K562 (cell line): Measurements from ENCODE around the gene TSPAN1. TPM values are rescaled to one million over a fixed set of nuclear protein-coding genes. Genes with fewer than 3 reads are reported as not detected.

Experiments used
- ATAC-seq: fragments of 200-7000 bp; cut with Tn5 transposase; 3 replicates; pipeline ENCODE4 v1.9.1; 2020; ENCODE audit warnings: moderate library complexity
- BruUV-seq: library from RNA; stranded (reverse); fragments of 400-500 nt; replicated peaks from 2 replicates; lab custom pipeline; 2021; lab: Mats Ljungman, UMichigan
- CTCF ChIA-PET: fragments of 300-600 bp; formaldehyde crosslinking; extraction: SDS; loops from one replicate; lab custom pipeline; 2021; ENCODE audit warnings: low intra/inter-chr PET ratio; lab: Yijun Ruan, JAX
- POLR2A ChIA-PET: fragments of 300-600, 350-650 bp; sonication (Branson Sonifier 250); formaldehyde crosslinking; extraction: SDS; loops from one replicate; lab custom pipeline; 2021; ENCODE audit warnings: antibody characterized with exemption, inconsistent platforms; lab: Yijun Ruan, JAX
- DNase-seq, 4 experiments: peaks; one replicate each; pipeline versions ENCODE4 v3.0.0 to v3.0.0-alpha.2; 2011 to 2018; ENCODE audit warnings: low spot score in 3 of 4, mixed read lengths in 3 of 4; ENCODE audit errors: extremely low read depth in 1 of 4
- FAIRE-seq: peaks from 2 replicates; lab custom pipeline; 2011; peaks lifted over from hg19 to GRCh38; lab: Jason Lieb, UNC
- H2AFZ ChIP-seq: 2 replicates; pipeline ENCODE4 v1.6.0; 2011; ENCODE audit warnings: low read depth, low read length, control low read depth, inconsistent platforms
- H3K27ac ChIP-seq: fragments of 200-600 bp; 3 replicates; pipeline ENCODE4 v1.8.0; 2011; ENCODE audit warnings: low read depth, mild to moderate bottlenecking, control low read depth, inconsistent platforms, low read length, moderate library complexity, mixed read lengths; ENCODE audit errors: extremely low read depth
- H3K27me3 ChIP-seq, 2 experiments: fragments of 300-600 bp in 1 of 2; 2 replicates in 1 of 2; 3 replicates in 1 of 2; pipeline versions ENCODE4 v1.6.0 to v1.8.0; 2011; ENCODE audit warnings: inconsistent platforms in 2 of 2, low read length in 2 of 2, mild to moderate bottlenecking in 1 of 2, mixed read lengths in 1 of 2, moderate library complexity in 1 of 2; ENCODE audit not compliant: control insufficient read depth in 2 of 2, insufficient read depth in 2 of 2
- H3K36me3 ChIP-seq: fragments of 300-600 bp; 3 replicates; pipeline ENCODE4 v1.8.0; 2011; ENCODE audit warnings: mild to moderate bottlenecking, low read length, inconsistent platforms; ENCODE audit not compliant: control insufficient read depth, insufficient read depth
- H3K4me1 ChIP-seq, 2 experiments: fragments of 200-600 bp in 1 of 2; replicated peaks in 1 of 2; 2 replicates in 1 of 2; 3 replicates in 1 of 2; pipeline versions ENCODE4 v1.5.1 to v1.8.0; 2011; ENCODE audit warnings: inconsistent platforms in 2 of 2, low read length in 2 of 2, mild to moderate bottlenecking in 1 of 2, mixed read lengths in 1 of 2, moderate library complexity in 1 of 2; ENCODE audit not compliant: control insufficient read depth in 2 of 2, insufficient read depth in 2 of 2
- H3K4me2 ChIP-seq: 2 replicates; pipeline ENCODE4 v1.6.1; 2011; ENCODE audit warnings: low read length, control low read depth, inconsistent platforms, mixed read lengths; ENCODE audit not compliant: insufficient read depth
- H3K4me3 ChIP-seq: fragments of 200-600 bp; sonication (generic), shearing (Covaris generic); 2 replicates; pipeline ENCODE4 v1.5.1; 2016; ENCODE audit warnings: control low read depth, inconsistent platforms
- H3K79me2 ChIP-seq: fragments of 200-600 bp; 3 replicates; pipeline ENCODE4 v1.8.0; 2011; ENCODE audit warnings: low read length, inconsistent platforms; ENCODE audit not compliant: control insufficient read depth, insufficient read depth
- H3K9ac ChIP-seq, 2 experiments: 2 replicates each; pipeline versions ENCODE4 v1.6.0 to v1.6.1; 2011; ENCODE audit warnings: low read depth in 2 of 2, low read length in 2 of 2, control low read depth in 1 of 2, inconsistent platforms in 1 of 2, mild to moderate bottlenecking in 1 of 2, mixed read lengths in 1 of 2; ENCODE audit not compliant: insufficient read depth in 1 of 2
- H3K9me1 ChIP-seq: one replicate; pipeline ENCODE4 v1.6.0; 2011; ENCODE audit warnings: inconsistent platforms, mild to moderate bottlenecking, low read length, moderate library complexity; ENCODE audit not compliant: control insufficient read depth, insufficient read depth
- H3K9me3 ChIP-seq: replicated peaks from 2 replicates; pipeline ENCODE4 v1.5.1; 2011; ENCODE audit warnings: low read depth, low read length, inconsistent platforms; ENCODE audit not compliant: control insufficient read depth, insufficient read depth
- H4K20me1 ChIP-seq: replicated peaks from 2 replicates; pipeline ENCODE4 v1.6.1; 2011; ENCODE audit warnings: low read length, inconsistent platforms, mixed read lengths; ENCODE audit not compliant: control insufficient read depth, insufficient read depth
- CBX1 ChIP-seq: sonication (generic); IDR thresholded peaks from 2 replicates; pipeline ENCODE4 v1.6.1; 2016; ENCODE audit warnings: antibody characterized with exemption, low read depth, mild to moderate bottlenecking
- CEBPZ ChIP-seq: fragments of 150-350 bp; IDR thresholded peaks from 2 replicates; pipeline ENCODE4 v1.6.1; 2014; ENCODE audit warnings: low read depth, mild to moderate bottlenecking, low read length, borderline replicate concordance
- CHCHD3 ChIP-seq: fragments of 250-450 bp; sonication (Bioruptor Pico); IDR thresholded peaks from 2 replicates; pipeline ENCODE4 v2.1.2; 2022; ENCODE audit warnings: mild to moderate bottlenecking
- DDX20 ChIP-seq: fragments of 450-650 bp; IDR thresholded peaks from 2 replicates; pipeline ENCODE4 v1.6.1; 2016; ENCODE audit warnings: missing genetic modification characterization, low read depth, mild to moderate bottlenecking, missing compliant biosample characterization, moderate library complexity
- KLF10 ChIP-seq: fragments of 250-450 bp; sonication (Bioruptor Pico); IDR thresholded peaks from 2 replicates; pipeline ENCODE4 v1.6.1; 2021; ENCODE audit warnings: matching md5 sums
- L3MBTL2 ChIP-seq: fragments of 450-650 bp; IDR thresholded peaks from 2 replicates; pipeline ENCODE4 v1.6.1; 2016; ENCODE audit warnings: mild to moderate bottlenecking, moderate library complexity
- MAFG ChIP-seq: fragments of 450-650 bp; conservative IDR thresholded peaks from 2 replicates; pipeline ENCODE4 v1.6.1; 2016; ENCODE audit warnings: missing genetic modification characterization, missing compliant biosample characterization
- MAFK ChIP-seq: IDR thresholded peaks from 2 replicates; pipeline ENCODE4 v1.6.1; 2011; ENCODE audit warnings: low read length, improper control_type of control experiment
- RAD21 ChIP-seq, 2 experiments: fragments of 250-450 bp in 1 of 2; fragments of 450-650 bp in 1 of 2; sonication (Bioruptor Pico) in 1 of 2; formaldehyde crosslinking in 1 of 2; IDR thresholded peaks in 1 of 2; conservative IDR thresholded peaks in 1 of 2; 2 replicates each; pipeline versions ENCODE4 v1.4.0 to v1.8.0; 2020 to 2022; ENCODE audit warnings: mild to moderate bottlenecking in 2 of 2, moderate library complexity in 1 of 2
- SRF ChIP-seq, 2 experiments: fragments of 250-450, 450-650 bp in 1 of 2; sonication (Bioruptor Pico) in 1 of 2; sonication (generic) in 1 of 2; formaldehyde crosslinking; IDR thresholded peaks; 2 replicates each; pipeline versions ENCODE4 v1.5.0 to v1.5.1; 2020 to 2022; ENCODE audit warnings: mild to moderate bottlenecking in 1 of 2, missing genetic modification reagents in 1 of 2
- ZFX ChIP-seq: sonication (generic); formaldehyde crosslinking; IDR thresholded peaks from 2 replicates; pipeline ENCODE4 v1.8.0; 2022; ENCODE audit warnings: mild to moderate bottlenecking, missing genetic modification reagents, moderate library complexity
- WGBS: fragments of 100-300 bp; shearing (Covaris generic); methylation state at CpG from one replicate; pipeline ENCODE4 v1.1.6; 2016; ENCODE audit warnings: low coverage, mixed read lengths; ENCODE audit not compliant: insufficient coverage; ENCODE audit errors: missing lambda C conversion rate; 5-methylcytosine and 5-hydroxymethylcytosine counted together
- in situ Hi-C: fragments of 300-500 bp; cut with MboI; formaldehyde crosslinking; loops from 4 replicates; pipeline ENCODE4 v1.15.0; 2018; ENCODE audit warnings: inconsistent platforms, mixed read lengths
- intact Hi-C: fragments of 100-400 bp; cut with micrococcal nuclease; formaldehyde crosslinking; loops from 2 replicates; pipeline ENCODE4 v1.14.2; 2022
- polyA plus RNA-seq, 8 experiments: library from polyadenylated mRNA; depleted of rRNA in 4 of 8; stranded (reverse) in 5 of 8; unstranded in 3 of 8; fragments of >200 nt; fragmentation: Nextera tagmentation in 2 of 8; fragmentation: Illumina TruSeq in 1 of 8; extraction: Ambion mirVana in 2 of 8; extraction: Trizol in 1 of 8; gene quantifications; 2 replicates each; pipeline versions ENCODE4 v1.2.1 to v1.2.3, GENCODE V29; 2011 to 2014; ENCODE audit warnings: inconsistent platforms in 1 of 8, missing spikeins in 1 of 8
- total RNA-seq, 7 experiments: library from RNA; depleted of rRNA in 6 of 7; stranded (reverse); fragments of >200 nt in 6 of 7; fragmentation: Illumina TruSeq in 2 of 7; extraction: Trizol in 2 of 7; gene quantifications; 2 replicates each; pipeline versions ENCODE4 v1.2.1 to v1.2.3, GENCODE V29; 2011 to 2021; ENCODE audit warnings: low replicate concordance in 1 of 7
- TF ChIP-seq, protein P1 (sequence below), 2 experiments: fragments of 450-650 bp; IDR thresholded peaks; 2 replicates each; pipeline ENCODE4 v1.6.1; 2018; ENCODE audit warnings: mild to moderate bottlenecking in 2 of 2, low read depth in 1 of 2; ENCODE audit not compliant: partially characterized antibody in 2 of 2

Gene TSPAN1
- total and polyA plus RNA-seq, 9 of the 15 experiments (the other 6 are each of a cell fraction or from before 2014, with no cell fraction given), result 0.58 TPM; not detected in 8

- TF ChIP-seq MAFK, result peak; percentile 44; the same call in 1 of the 2 replicates
- no peak for TF ChIP-seq KLF10 (CRISPR knock-in tag)
- 0 out of 2 replicates have a peak, but pooled peaks have one; percentile 25 for TF ChIP-seq MAFG (tag)
- peak; percentile 75 for TF ChIP-seq L3MBTL2
Measured at GRCh38 chr1:46169811-46170454, 5.0 kb upstream of the TSPAN1 start (continued).

- no peaks in the 10 kb centered on the region for H3K9me1 ChIP-seq
- no peak overlapping the region for H3K4me2 ChIP-seq
- ATAC-seq (no peak), DNase-seq (no peak), FAIRE-seq (no peak)
- no peaks in the 10 kb centered on the region for H3K36me3 ChIP-seq
- H4K20me1 ChIP-seq, result no peaks in the 10 kb centered on the region
- H3K4me3 ChIP-seq, result no peak overlapping the region
- POLR2A ChIA-PET, result interaction anchor here (0.6 to 1.8 kb wide), 5 partner anchors 12 to 524 kb away, joined by 3 to 9 read pairs (median 4); partner anchors contain the start of gene POMGNT1
- 0 out of 5 replicates have a peak, but pooled peaks cover 0 to 9% of the 10 kb centered on the region in 2 experiments for H3K27me3 ChIP-seq
- H3K79me2 ChIP-seq, result no peaks in the 10 kb centered on the region
- 44% methylated on average over 8 of the region's 8 CpGs for WGBS
- H3K9ac ChIP-seq, result 0 out of 4 replicates have a peak overlapping the region, but pooled peaks of 1 of the 2 experiments have one; percentile 8
- H3K9me3 ChIP-seq, result no peaks in the 10 kb centered on the region
- H3K27ac ChIP-seq, result no peak overlapping the region
- H3K4me1 ChIP-seq, result peaks cover 26 to 46% of the 10 kb centered on the region in 2 experiments
- H2AFZ ChIP-seq, result no peak overlapping the region; the same call in 1 of the 2 replicates
- intact Hi-C loops (loop anchor here (10.0 kb wide), 1 partner anchor 287 kb away; no protein-coding TSS in a partner anchor), in situ Hi-C loops (no loop called here)
- no TSS peak for BruUV-seq
- CTCF ChIA-PET, result interaction anchor here (2.3 kb wide), 1 partner anchor 134 kb away, joined by 5 read pairs; no protein-coding TSS in a partner anchor
- TF ChIP-seq CHCHD3 (CRISPR knock-in tag), result no peak
- TF ChIP-seq DDX20 (tag), result no peak
- TF ChIP-seq RAD21 (CRISPR knock-in tag; conservative IDR thresholded peaks at IDR 0.05 in 1 of 2, IDR thresholded peaks at IDR 0.05 in 1 of 2), result no peak
- 0 out of 2 replicates have a peak, but pooled peaks have one; percentile 23 for TF ChIP-seq ZFX
- no peak for TF ChIP-seq SRF (CRISPR knock-in tag; IDR thresholded peaks at IDR 0.05)
- no peak for TF ChIP-seq CEBPZ
- no peak for TF ChIP-seq CBX1
- TF ChIP-seq, protein P1, sequence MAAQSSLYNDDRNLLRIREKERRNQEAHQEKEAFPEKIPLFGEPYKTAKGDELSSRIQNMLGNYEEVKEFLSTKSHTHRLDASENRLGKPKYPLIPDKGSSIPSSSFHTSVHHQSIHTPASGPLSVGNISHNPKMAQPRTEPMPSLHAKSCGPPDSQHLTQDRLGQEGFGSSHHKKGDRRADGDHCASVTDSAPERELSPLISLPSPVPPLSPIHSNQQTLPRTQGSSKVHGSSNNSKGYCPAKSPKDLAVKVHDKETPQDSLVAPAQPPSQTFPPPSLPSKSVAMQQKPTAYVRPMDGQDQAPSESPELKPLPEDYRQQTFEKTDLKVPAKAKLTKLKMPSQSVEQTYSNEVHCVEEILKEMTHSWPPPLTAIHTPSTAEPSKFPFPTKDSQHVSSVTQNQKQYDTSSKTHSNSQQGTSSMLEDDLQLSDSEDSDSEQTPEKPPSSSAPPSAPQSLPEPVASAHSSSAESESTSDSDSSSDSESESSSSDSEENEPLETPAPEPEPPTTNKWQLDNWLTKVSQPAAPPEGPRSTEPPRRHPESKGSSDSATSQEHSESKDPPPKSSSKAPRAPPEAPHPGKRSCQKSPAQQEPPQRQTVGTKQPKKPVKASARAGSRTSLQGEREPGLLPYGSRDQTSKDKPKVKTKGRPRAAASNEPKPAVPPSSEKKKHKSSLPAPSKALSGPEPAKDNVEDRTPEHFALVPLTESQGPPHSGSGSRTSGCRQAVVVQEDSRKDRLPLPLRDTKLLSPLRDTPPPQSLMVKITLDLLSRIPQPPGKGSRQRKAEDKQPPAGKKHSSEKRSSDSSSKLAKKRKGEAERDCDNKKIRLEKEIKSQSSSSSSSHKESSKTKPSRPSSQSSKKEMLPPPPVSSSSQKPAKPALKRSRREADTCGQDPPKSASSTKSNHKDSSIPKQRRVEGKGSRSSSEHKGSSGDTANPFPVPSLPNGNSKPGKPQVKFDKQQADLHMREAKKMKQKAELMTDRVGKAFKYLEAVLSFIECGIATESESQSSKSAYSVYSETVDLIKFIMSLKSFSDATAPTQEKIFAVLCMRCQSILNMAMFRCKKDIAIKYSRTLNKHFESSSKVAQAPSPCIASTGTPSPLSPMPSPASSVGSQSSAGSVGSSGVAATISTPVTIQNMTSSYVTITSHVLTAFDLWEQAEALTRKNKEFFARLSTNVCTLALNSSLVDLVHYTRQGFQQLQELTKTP (IDR thresholded peaks at IDR 0.05; ENCODE audit: low read depth in 1 of 2, partially characterized antibody in 2 of 2), result no peak
Measured at GRCh38 chr1:46171351-46171750, 3.5 kb upstream of the TSPAN1 start.
